Activated CD4-positive, alpha-beta T cell treated with anti-CD3 and anti-CD28 coated beads for 36 hours (primary cell): ENCODE data around the gene MRGPRX4. TPM values are rescaled to one million over a fixed set of nuclear protein-coding genes. Genes with fewer than 3 reads are reported as not detected.
"Not testable (repeated sequence)": the region's sequence is repeated elsewhere in the genome, so short reads cannot be mapped to it uniquely, and the experiment has no call there.

ENCODE experiments used
- ATAC-seq: fragments of 200-7000 bp; cut with Tn5 transposase; one replicate; pipeline ENCODE4 v1.10.0; 2021; ENCODE audit warnings: mild to moderate bottlenecking, moderate library complexity
- CTCF ChIA-PET: fragments of 350-600 bp; sonication (Branson Sonifier 250); formaldehyde crosslinking; loops from one replicate; lab custom pipeline; 2021; ENCODE audit warnings: antibody characterized with exemption; lab: Charles Lee
- POLR2A ChIA-PET: fragments of 350-600 bp; sonication (Branson Sonifier 250); formaldehyde crosslinking; loops from one replicate; lab custom pipeline; 2021; ENCODE audit warnings: antibody characterized with exemption, inconsistent platforms; lab: Charles Lee
- DNase-seq: peaks from one replicate; pipeline ENCODE4 v3.0.0-alpha.2; 2020
- H3K27ac Mint-ChIP-seq: one replicate; pipeline ENCODE4 v1.8.0; 2021; ENCODE audit warnings: mixed read lengths
- H3K27me3 Mint-ChIP-seq: one replicate; pipeline ENCODE4 v1.8.0; 2021; ENCODE audit warnings: mixed read lengths
- H3K36me3 Mint-ChIP-seq: one replicate; pipeline ENCODE4 v1.8.0; 2021; ENCODE audit warnings: low read depth, mixed read lengths
- H3K4me1 Mint-ChIP-seq: one replicate; pipeline ENCODE4 v1.8.0; 2021; ENCODE audit warnings: mixed read lengths
- H3K4me3 Mint-ChIP-seq: one replicate; pipeline ENCODE4 v1.8.0; 2021; ENCODE audit warnings: mild to moderate bottlenecking, moderate library complexity, mixed read lengths
- H3K9me3 Mint-ChIP-seq: one replicate; pipeline ENCODE4 v1.8.0; 2021; ENCODE audit warnings: low read depth, mixed read lengths
- intact Hi-C, 2 experiments: fragments of 100-400 bp; cut with DNase I in 1 of 2; cut with micrococcal nuclease in 1 of 2; formaldehyde crosslinking; loops; one replicate each; pipeline versions ENCODE4 v1.14.2 to v1.15.1; 2022 to 2024; cut with DNase I, micrococcal nuclease
- total RNA-seq, 2 experiments: library from RNA; stranded (reverse); gene quantifications; one replicate each; pipeline ENCODE4 v1.2.3, GENCODE V29; 2021

The MRGPRX4 gene
- total RNA-seq, 2 experiments from 2014 or later, result not detected

- no peak overlapping the region for H3K27ac Mint-ChIP-seq
- no peak overlapping the region for H3K4me3 Mint-ChIP-seq
- DNase-seq (no peak), ATAC-seq (no peak)
- no peaks in the 10 kb centered on the region for H3K4me1 Mint-ChIP-seq
- no peaks in the 10 kb centered on the region for H3K36me3 Mint-ChIP-seq
- CTCF ChIA-PET, result no interaction called here
- no peaks in the 10 kb centered on the region for H3K9me3 Mint-ChIP-seq
- peaks cover 26% of the 10 kb centered on the region for H3K27me3 Mint-ChIP-seq
- POLR2A ChIA-PET, result no interaction called here
- intact Hi-C loops, result no loop called here
Measured at GRCh38 chr11:18173225-18173866, 709 bp downstream of the MRGPRX4 start.

DNA sequence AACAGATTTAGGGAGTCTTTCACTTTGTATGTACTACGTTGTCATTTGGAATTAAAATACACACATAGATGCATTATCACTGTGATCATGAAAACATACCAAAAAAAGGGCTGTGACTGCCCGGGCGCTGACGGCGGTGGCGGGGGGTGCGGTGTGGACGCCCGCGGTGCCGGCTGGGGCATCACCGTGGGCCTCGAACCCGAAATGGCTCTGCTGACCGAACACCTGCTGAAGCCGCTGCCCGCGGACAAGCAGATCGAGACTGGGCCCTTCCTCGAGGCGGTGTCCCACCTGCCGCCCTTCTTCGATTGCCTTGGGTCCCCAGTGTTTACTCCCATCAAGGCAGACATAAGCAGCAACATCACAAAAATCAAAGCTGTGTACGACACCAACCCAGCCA, 16.2 kb downstream of the MRGPRX4 start:
- ChIA-PET POLR2A (no interaction called here), CTCF (no interaction called here)
- Mint-ChIP-seq H3K27ac (no peak overlapping the region), H3K4me1 (no peaks in the 10 kb centered on the region), H3K4me3 (no peak overlapping the region), H3K36me3 (no peaks in the 10 kb centered on the region), H3K9me3 (no peaks in the 10 kb centered on the region), H3K27me3 (peaks cover 16% of the 10 kb centered on the region)
- intact Hi-C loops, result no loop called here
- ATAC-seq, result no peak
- no peak for DNase-seq

DNA sequence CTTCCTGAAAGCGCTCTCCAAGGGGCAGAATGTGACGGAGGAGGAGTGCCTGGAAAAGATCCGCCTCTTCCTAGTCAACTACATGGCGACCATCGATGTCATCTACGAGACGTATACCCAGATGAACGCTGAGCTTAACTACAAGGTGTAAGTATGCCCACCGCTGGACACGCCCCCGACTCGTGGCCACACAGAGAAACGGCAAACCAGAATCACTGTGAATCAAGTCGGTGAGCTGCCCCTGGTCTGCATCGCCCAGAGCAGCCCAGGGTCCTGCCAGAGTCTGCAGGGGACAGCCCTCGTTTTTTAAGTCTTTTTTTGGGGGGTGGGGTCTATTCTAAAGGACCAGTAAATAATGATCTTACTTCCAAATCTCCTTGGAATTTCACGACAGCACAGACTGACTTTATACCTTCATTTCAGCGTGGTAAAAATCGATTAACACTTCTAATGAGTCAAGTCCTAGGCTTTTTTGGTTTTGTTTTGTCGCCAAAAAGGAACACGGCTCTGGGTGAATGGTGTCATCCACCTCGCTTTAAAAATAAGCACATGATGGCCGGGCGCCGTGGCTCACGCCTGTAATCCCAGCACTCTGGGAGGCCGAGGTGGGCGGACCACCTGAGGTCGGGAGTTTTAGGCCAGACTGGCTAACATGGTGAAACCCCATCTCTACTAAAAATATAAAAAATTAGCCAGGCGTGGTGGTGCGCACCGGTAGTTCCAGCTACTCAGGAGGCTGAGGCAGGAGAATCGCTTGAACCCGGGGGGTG, 17.0 kb downstream of the MRGPRX4 start:
- H3K9me3 Mint-ChIP-seq, H3K4me1 Mint-ChIP-seq, POLR2A ChIA-PET, H3K36me3 Mint-ChIP-seq, H3K27ac Mint-ChIP-seq, H3K4me3 Mint-ChIP-seq, intact Hi-C loops, ATAC-seq, DNase-seq: not testable (repeated sequence)
- CTCF ChIA-PET, result interaction anchor here (1.1 kb wide), 1 partner anchor 74 kb away, joined by 4 read pairs; no protein-coding TSS in a partner anchor
- H3K27me3 Mint-ChIP-seq, result peaks cover 16% of the 10 kb centered on the region

GRCh38 chr11:18191376-18191775, 18.7 kb downstream of the MRGPRX4 start:
- no peak overlapping the region for H3K4me3 Mint-ChIP-seq
- H3K9me3 Mint-ChIP-seq, result no peaks in the 10 kb centered on the region
- no peak for ATAC-seq
- peaks cover 7% of the 10 kb centered on the region for H3K27me3 Mint-ChIP-seq
- H3K4me1 Mint-ChIP-seq, result no peaks in the 10 kb centered on the region
- DNase-seq, result no peak
- POLR2A ChIA-PET, result no interaction called here
- intact Hi-C loops, result no loop called here
- CTCF ChIA-PET, result interaction anchor here (0.9 kb wide), 1 partner anchor 76 kb away, joined by 3 read pairs; no protein-coding TSS in a partner anchor
- no peak overlapping the region for H3K27ac Mint-ChIP-seq
- H3K36me3 Mint-ChIP-seq, result no peaks in the 10 kb centered on the region

DNA sequence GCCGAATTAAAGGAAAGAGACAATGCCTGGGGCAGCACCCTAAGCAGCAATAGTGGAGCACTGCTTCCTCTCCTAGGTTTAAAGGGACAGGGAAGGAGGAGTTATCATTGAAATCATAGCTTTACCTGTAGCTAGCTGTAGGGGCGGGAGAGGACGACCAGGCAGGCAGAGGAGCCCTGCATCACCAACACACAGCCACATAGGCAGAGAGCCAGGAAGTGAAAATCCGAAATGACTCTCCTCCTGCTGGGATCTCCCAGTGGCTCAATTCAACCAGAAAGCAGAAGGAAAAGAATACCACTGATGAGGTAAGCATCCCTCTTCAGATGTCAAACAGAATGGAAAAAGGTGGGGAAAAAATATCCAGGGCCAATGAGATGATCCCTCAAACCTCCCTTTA, 20.4 kb downstream of the MRGPRX4 start:
- intact Hi-C loops, result no loop called here
- CTCF ChIA-PET, result no interaction called here
- no peak overlapping the region for H3K4me3 Mint-ChIP-seq
- peaks cover under 1% of the 10 kb centered on the region for H3K27me3 Mint-ChIP-seq
- ATAC-seq, result peak; percentile 64
- no peaks in the 10 kb centered on the region for H3K4me1 Mint-ChIP-seq
- no peaks in the 10 kb centered on the region for H3K36me3 Mint-ChIP-seq
- DNase-seq, result peak; percentile 11
- H3K9me3 Mint-ChIP-seq, result no peaks in the 10 kb centered on the region
- H3K27ac Mint-ChIP-seq, result no peak overlapping the region
- POLR2A ChIA-PET, result no interaction called here

DNA sequence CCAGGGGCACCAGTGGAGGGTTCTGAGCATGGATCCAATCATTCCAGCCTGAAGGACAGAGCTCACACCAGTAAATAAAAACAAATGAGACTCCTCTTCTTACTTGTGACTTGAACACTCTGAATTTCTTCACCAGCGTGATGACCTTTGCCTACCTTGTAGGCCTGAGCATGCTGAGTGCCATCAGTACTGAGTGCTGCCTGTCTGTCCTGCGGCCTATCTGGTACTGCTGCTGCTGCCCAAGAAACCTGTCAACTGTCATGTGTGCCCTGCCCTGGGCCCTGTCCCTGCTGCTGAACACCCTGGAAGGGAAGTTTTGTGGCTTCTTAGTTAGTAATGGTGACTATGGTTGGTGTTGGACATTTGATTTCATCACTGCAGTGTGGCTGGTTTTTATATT, 23.9 kb downstream of the MRGPRX4 start:
- CTCF ChIA-PET, result no interaction called here
- peaks cover 4% of the 10 kb centered on the region for H3K27me3 Mint-ChIP-seq
- intact Hi-C loops, result no loop called here

GRCh38 chr11:18197738-18198137, 25.1 kb downstream of the MRGPRX4 start:
- intact Hi-C loops, H3K27me3 Mint-ChIP-seq, H3K4me1 Mint-ChIP-seq, H3K4me3 Mint-ChIP-seq, H3K9me3 Mint-ChIP-seq, H3K27ac Mint-ChIP-seq, DNase-seq, ATAC-seq, H3K36me3 Mint-ChIP-seq: not testable (repeated sequence)
- ChIA-PET POLR2A (interaction anchor here (0.6 kb wide), 1 partner anchor 457 kb away, joined by 3 read pairs; no protein-coding TSS in a partner anchor), CTCF (interaction anchor here (0.6 kb wide), 1 partner anchor 46 kb away, joined by 3 read pairs; no protein-coding TSS in a partner anchor)

More for the DNA sequence above, 23.9 kb downstream of the MRGPRX4 start:
- POLR2A ChIA-PET, result no interaction called here
- ATAC-seq, result no peak
- no peak for DNase-seq
- no peaks in the 10 kb centered on the region for H3K9me3 Mint-ChIP-seq
- no peak overlapping the region for H3K27ac Mint-ChIP-seq
- H3K4me1 Mint-ChIP-seq, result no peaks in the 10 kb centered on the region
- no peaks in the 10 kb centered on the region for H3K36me3 Mint-ChIP-seq
- no peak overlapping the region for H3K4me3 Mint-ChIP-seq

DNA sequence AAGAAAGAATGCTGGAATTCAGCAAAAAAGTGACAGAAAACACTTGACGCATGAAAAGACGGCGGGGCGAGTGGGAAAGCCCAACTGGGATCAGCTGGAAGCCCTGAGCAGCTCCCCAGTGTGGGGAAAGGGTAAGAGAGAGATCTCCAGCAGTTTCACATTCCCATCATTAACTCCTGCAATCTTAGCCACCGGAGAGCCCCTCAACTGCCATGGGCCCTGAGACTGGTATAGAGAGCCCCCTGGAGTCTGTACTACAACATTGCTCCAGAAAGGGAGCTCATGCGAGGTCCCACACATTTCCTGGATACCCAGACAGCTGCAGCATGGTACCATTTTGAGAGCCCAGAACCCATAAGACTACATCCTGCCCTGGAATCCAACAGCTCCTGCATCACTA, 31.1 kb downstream of the MRGPRX4 start:
- peak; percentile 21 for DNase-seq
- CTCF ChIA-PET, result interaction anchor here (0.6 to 2.0 kb wide), 10 partner anchors 9 to 213 kb away, joined by 3 to 19 read pairs (median 4); no protein-coding TSS in a partner anchor

GRCh38 chr11:18204220-18204619, 31.6 kb downstream of the MRGPRX4 start:
- Mint-ChIP-seq H3K4me3 (no peak overlapping the region), H3K27ac (no peak overlapping the region), H3K36me3 (no peaks in the 10 kb centered on the region), H3K27me3 (peaks cover 35% of the 10 kb centered on the region), H3K4me1 (no peaks in the 10 kb centered on the region), H3K9me3 (peaks cover 3% of the 10 kb centered on the region)
- ATAC-seq, result no peak
- no peak for DNase-seq
- CTCF ChIA-PET, result interaction anchor here (0.6 to 2.0 kb wide), 9 partner anchors 8 to 213 kb away, joined by 3 to 19 read pairs (median 4); no protein-coding TSS in a partner anchor
- POLR2A ChIA-PET, result no interaction called here
- intact Hi-C loops, result loop anchor here in 1 of 2 experiments (5.0 kb wide), 1 partner anchor 212 kb away; no protein-coding TSS in a partner anchor

More for the DNA sequence above, 31.1 kb downstream of the MRGPRX4 start:
- no peak overlapping the region for H3K27ac Mint-ChIP-seq
- no peaks in the 10 kb centered on the region for H3K36me3 Mint-ChIP-seq
- peaks cover 33% of the 10 kb centered on the region for H3K27me3 Mint-ChIP-seq
- H3K9me3 Mint-ChIP-seq, result peaks cover 3% of the 10 kb centered on the region
- ATAC-seq, result no peak
- POLR2A ChIA-PET, result no interaction called here
- H3K4me3 Mint-ChIP-seq, result no peak overlapping the region
- intact Hi-C loops, result loop anchor here (1.0 to 5.0 kb wide), 2 partner anchors 88 to 211 kb away; no protein-coding TSS in a partner anchor
- no peaks in the 10 kb centered on the region for H3K4me1 Mint-ChIP-seq

DNA sequence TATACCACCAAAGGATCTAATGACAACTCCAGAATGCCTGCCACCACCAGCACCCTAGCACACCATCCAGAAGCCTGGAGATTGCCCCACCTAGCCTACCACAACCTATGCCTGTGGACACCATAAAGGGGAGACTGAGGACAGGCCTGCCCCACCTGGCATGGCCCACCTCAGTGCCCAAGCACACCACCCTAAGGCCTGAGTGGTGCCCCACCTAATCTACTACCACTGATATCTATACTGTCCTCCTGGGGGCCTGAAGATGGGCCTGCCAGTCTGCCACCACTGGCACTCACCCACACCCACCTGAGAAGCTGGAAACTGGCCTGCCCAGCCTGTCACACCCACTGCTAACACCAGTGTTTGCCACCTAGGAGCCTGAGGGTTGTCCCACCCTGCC, 32.1 kb downstream of the MRGPRX4 start:
- intact Hi-C loops, result loop anchor here in 1 of 2 experiments (5.0 kb wide), 1 partner anchor 212 kb away; no protein-coding TSS in a partner anchor
- ATAC-seq (no peak), DNase-seq (no peak)
- no peaks in the 10 kb centered on the region for H3K4me1 Mint-ChIP-seq
- H3K36me3 Mint-ChIP-seq, result no peaks in the 10 kb centered on the region
- H3K27me3 Mint-ChIP-seq, result peaks cover 40% of the 10 kb centered on the region
- POLR2A ChIA-PET, result no interaction called here
- no peak overlapping the region for H3K4me3 Mint-ChIP-seq
- H3K27ac Mint-ChIP-seq, result no peak overlapping the region
- CTCF ChIA-PET, result interaction anchor here (0.9 to 2.0 kb wide), 4 partner anchors 10 to 89 kb away, joined by 3 to 19 read pairs (median 4); no protein-coding TSS in a partner anchor
- peaks cover 3% of the 10 kb centered on the region for H3K9me3 Mint-ChIP-seq

- Mint-ChIP-seq H3K4me3 (no peak overlapping the region), H3K27me3 (peaks cover 44% of the 10 kb centered on the region), H3K36me3 (no peaks in the 10 kb centered on the region), H3K27ac (no peak overlapping the region), H3K4me1 (no peaks in the 10 kb centered on the region), H3K9me3 (no peaks in the 10 kb centered on the region)
- POLR2A ChIA-PET, result no interaction called here
- DNase-seq, result no peak
- CTCF ChIA-PET, result interaction anchor here (0.6 kb wide), 2 partner anchors 35 to 232 kb away, joined by 3 read pairs; no protein-coding TSS in a partner anchor
- intact Hi-C loops, result no loop called here
- no peak for ATAC-seq
Measured at GRCh38 chr11:18209058-18209457, 36.4 kb downstream of the MRGPRX4 start.
